BE2C (cell line): Measurements from ENCODE around the gene FAM53B.

Source experiments
- DNase-seq: peaks from one replicate; pipeline ENCODE4 v3.0.0-alpha.2; 2020
- H3K27me3 ChIP-seq: fragments of 250-450 bp; sonication (Bioruptor Pico); 2 replicates; pipeline ENCODE4 v1.5.1; 2020; ENCODE audit warnings: mild to moderate bottlenecking
- H3K36me3 ChIP-seq: fragments of 250-450 bp; sonication (Bioruptor Pico); 2 replicates; pipeline ENCODE4 v1.5.1; 2020; ENCODE audit warnings: mild to moderate bottlenecking
- H3K4me1 ChIP-seq: fragments of 250-450 bp; sonication (Bioruptor Pico); 2 replicates; pipeline ENCODE4 v1.5.1; 2020
- H3K4me3 ChIP-seq: 2 replicates; pipeline ENCODE4 v1.5.1; 2011; ENCODE audit warnings: low read depth, low read length
- H3K9me3 ChIP-seq: fragments of 250-450 bp; sonication (Bioruptor Pico); 2 replicates; pipeline ENCODE4 v1.5.1; 2020
- CTCF ChIP-seq: IDR thresholded peaks from 2 replicates; pipeline ENCODE4 v1.5.1; 2012; ENCODE audit warnings: mild to moderate bottlenecking, low read depth, low read length

The FAM53B gene

GRCh38 chr10:124703778-124704427 lies 40.3 kb downstream of the FAM53B start:
- no peaks in the 10 kb centered on the region for H3K27me3 ChIP-seq
- H3K4me3 ChIP-seq = no peak overlapping the region
- H3K4me1 ChIP-seq = peaks cover 9% of the 10 kb centered on the region
- DNase-seq = no peak
- H3K36me3 ChIP-seq = peaks cover 10% of the 10 kb centered on the region
- H3K9me3 ChIP-seq = no peaks in the 10 kb centered on the region
- no peak for TF ChIP-seq CTCF

- no peak for TF ChIP-seq CTCF
These were observed 40.8 kb downstream of the FAM53B start for GRCh38 chr10:124703372-124703771.

GRCh38 chr10:124701881-124702656 lies 42.1 kb downstream of the FAM53B start:
- Histone ChIP-seq H3K9me3 (no peaks in the 10 kb centered on the region), H3K36me3 (peaks cover 10% of the 10 kb centered on the region), H3K4me3 (no peak overlapping the region), H3K27me3 (no peaks in the 10 kb centered on the region), H3K4me1 (no peaks in the 10 kb centered on the region)
- DNase-seq = no peak
- no peak for TF ChIP-seq CTCF

More at GRCh38 chr10:124703372-124703771, 40.8 kb downstream of the FAM53B start:
- Histone ChIP-seq H3K27me3 (no peaks in the 10 kb centered on the region), H3K36me3 (peaks cover 10% of the 10 kb centered on the region), H3K4me3 (no peak overlapping the region), H3K4me1 (peaks cover 4% of the 10 kb centered on the region), H3K9me3 (no peaks in the 10 kb centered on the region)
- no peak for DNase-seq

GRCh38 chr10:124701435-124701834 lies 42.7 kb downstream of the FAM53B start:
- Histone ChIP-seq H3K27me3 (no peaks in the 10 kb centered on the region), H3K9me3 (no peaks in the 10 kb centered on the region), H3K4me3 (no peak overlapping the region), H3K4me1 (no peaks in the 10 kb centered on the region), H3K36me3 (peaks cover 8% of the 10 kb centered on the region)
- TF ChIP-seq CTCF = no peak
- no peak for DNase-seq

- H3K4me1 ChIP-seq = no peaks in the 10 kb centered on the region
- H3K9me3 ChIP-seq = no peaks in the 10 kb centered on the region
- H3K4me3 ChIP-seq = no peak overlapping the region
- H3K36me3 ChIP-seq = peaks cover 7% of the 10 kb centered on the region
- no peak for DNase-seq
- TF ChIP-seq CTCF = no peak
- H3K27me3 ChIP-seq = no peaks in the 10 kb centered on the region
These were observed 43.2 kb downstream of the FAM53B start for GRCh38 chr10:124701038-124701365.
